NCI-H82 (cell line): ENCODE results near the gene GNAI3.

Source experiments
- DNase-seq: peaks from one replicate; lab custom pipeline; 2025; lab: John Stamatoyannopoulos, UW

GNAI3 gene

DNA sequence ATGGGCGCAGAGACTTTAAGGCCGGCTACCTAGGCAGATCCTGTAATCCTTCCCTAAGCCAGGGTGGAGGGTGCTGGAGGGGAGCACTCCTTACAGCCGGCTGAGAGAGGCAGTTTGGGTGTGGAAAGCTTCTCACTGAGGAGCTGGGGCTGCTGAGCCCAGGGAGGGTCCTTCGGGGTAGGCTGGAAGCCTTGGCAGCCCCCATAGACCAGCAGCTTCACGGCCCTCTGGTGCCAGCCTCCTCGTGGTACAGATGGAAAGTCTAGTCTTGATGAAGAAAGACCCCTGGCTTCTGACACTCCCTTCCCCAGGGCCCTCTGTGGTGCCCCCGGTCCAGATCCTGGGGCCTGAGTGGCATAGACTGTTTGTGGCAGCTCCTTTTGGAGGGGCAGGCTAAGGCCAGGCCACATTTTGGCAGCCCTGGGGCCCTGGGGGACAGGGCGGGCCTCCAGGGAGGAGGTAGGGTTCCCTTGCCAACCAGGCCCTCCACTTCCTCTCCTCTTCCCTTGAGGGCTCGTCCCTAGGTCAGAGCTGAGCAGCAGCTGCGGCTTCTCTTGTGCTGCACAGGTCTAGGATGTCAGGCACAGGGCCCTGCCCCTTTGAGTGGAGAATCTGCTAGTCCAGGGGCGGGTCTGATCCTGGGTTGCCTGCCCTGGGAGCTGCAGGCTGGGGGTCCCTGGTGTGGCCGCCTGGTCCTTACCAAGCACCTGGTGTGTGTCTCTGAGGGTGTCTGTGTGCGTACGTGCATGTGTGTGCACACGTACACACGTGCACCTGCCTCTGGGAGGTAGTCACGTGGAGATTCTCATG is 76.0 kb downstream of the GNAI3 start:
- DNase-seq: peak; percentile 23

DNA sequence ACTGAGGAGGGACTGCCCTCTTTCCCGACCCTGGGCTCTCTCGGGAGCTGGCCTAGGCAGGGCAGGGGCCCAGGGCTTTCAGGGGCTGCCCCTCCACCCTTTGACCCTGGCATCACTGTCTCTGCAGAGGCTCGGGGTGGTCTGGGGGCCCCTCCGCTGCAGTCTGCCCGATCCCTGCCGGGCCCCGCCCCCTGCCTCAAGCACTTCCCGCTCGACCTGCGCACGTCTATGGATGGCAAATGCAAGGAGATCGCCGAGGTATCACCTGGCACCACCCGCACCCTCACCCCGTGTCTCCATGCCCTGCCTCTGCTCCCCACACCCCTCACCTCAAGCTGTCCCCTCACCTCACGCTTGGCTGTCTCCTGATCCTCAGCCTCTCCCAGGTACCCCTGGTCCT is 76.8 kb downstream of the GNAI3 start:
- DNase-seq: no peak

DNA sequence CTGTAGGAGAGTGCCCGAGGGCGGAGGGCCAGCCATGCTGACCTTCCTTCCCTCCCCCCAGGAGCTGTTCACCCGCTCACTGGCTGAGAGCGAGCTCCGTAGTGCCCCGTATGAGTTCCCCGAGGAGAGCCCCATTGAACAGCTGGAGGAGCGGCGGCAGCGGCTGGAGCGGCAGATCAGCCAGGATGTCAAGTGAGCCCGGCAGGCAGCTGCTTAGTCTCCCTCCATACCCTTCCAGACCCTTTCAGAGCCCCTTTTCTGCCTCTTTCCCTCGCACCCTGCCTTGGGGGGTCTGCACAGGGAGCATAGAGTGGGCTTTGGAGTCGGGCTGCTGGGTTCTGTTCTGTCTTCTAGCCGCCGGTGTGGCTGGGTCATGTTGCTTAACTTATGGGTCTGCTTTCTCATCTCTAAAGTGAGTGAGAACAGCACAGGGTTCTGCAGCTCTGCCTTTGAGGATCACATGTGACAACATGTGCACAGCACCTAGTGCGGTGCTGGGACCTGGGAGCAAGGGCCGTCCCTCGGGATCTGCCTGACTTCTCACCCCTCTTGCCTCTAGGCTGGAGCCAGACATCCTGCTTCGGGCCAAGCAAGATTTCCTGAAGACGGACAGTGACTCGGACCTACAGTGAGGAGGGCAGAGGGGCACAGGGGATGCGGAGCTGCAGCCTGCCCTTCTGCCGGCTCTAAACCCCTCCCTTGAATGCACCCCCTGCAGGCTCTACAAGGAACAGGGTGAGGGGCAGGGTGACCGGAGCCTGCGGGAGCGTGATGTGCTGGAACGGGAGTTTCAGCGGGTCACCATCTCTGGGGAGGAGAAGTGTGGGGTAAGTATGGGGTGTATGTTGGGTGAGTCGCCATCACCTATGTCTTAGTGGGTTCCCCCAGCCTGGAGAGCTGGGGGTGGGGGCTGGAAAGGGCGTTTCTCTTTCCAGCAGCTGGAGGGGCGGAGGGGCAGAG is 77.5 kb downstream of the GNAI3 start:
- no peak for DNase-seq

DNA sequence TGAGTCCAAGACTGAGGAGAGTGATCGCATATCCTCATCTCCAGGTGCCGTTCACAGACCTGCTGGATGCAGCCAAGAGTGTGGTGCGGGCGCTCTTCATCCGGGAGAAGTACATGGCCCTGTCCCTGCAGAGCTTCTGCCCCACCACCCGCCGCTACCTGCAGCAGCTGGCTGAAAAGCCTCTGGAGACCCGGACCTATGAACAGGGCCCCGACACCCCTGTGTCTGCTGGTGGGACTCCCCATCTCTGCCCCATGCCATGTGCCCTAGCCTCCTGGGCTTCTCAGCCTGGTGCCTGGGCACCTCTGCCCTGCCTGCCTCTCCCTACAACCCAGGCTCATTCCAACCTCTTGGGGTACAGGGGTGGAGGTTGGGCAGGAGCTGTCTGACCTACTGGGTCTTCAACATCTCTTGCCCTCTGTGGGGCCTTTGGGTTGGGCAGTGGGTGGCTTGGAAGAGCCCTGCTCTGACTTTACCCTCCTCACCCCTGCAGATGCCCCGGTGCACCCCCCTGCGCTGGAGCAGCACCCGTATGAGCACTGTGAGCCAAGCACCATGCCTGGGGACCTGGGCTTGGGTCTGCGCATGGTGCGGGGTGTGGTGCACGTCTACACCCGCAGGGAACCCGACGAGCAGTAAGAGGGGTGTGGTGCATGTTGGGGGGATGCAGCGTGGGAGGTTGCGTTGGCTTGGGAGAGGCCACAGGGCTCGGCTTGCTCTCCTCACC is 78.4 kb downstream of the GNAI3 start:
- DNase-seq: no peak

DNA sequence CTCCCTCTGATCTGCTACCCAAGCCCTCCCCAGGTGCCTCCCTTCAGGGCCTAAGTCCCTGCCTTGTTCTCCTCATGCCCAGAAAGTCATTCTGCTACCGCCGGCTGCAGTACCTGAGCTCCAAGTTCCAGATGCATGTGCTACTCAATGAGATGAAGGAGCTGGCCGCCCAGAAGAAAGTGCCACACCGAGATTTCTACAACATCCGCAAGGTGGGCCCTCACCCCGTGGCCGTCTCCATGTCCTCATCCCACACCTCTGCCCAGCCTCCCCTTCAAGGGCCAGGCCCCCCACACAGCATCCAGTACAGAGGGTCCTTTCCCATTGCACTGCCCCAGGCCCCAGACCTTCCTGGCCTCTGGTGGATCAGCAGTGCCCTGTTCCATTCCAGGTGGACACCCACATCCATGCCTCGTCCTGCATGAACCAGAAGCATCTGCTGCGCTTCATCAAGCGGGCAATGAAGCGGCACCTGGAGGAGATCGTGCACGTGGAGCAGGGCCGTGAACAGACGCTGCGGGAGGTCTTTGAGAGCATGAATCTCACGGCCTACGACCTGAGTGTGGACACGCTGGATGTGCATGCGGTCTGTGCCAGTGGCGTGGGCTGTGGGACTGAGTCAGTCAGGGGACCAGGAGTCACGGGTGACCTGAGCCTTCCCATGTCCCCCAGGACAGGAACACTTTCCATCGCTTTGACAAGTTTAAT is 79.4 kb downstream of the GNAI3 start:
- no peak for DNase-seq

DNA sequence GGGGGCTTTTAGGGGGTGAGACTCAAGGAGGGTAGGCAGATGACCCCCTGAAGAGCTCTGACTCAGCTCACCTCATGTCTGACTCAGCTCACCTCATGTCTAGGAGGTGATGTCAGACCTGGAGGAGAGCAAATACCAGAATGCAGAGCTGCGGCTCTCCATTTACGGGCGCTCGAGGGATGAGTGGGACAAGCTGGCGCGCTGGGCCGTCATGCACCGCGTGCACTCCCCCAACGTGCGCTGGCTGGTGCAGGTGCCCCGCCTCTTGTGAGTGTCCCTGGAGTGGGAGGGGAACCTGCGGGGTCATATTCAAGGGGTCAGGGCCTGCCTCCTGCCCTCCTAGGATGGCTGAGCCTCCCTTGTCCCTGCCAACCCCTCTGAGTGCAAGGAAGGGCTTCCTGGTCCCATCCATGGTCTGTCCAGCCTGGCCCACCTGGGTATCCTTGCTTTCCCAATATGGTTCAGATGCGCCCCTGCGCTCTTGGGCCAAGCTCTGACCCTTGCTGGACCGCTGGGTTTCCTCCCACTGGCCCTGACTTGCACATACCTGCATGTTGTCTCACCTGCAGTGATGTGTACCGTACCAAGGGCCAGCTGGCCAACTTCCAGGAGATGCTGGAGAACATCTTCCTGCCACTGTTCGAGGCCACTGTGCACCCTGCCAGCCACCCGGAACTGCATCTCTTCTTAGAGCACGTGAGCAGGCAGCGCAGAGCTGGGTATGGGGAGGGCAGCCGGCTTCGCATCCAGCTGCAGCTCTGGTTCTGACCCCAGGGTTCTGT is 80.3 kb downstream of the GNAI3 start:
- DNase-seq: no peak

DNA sequence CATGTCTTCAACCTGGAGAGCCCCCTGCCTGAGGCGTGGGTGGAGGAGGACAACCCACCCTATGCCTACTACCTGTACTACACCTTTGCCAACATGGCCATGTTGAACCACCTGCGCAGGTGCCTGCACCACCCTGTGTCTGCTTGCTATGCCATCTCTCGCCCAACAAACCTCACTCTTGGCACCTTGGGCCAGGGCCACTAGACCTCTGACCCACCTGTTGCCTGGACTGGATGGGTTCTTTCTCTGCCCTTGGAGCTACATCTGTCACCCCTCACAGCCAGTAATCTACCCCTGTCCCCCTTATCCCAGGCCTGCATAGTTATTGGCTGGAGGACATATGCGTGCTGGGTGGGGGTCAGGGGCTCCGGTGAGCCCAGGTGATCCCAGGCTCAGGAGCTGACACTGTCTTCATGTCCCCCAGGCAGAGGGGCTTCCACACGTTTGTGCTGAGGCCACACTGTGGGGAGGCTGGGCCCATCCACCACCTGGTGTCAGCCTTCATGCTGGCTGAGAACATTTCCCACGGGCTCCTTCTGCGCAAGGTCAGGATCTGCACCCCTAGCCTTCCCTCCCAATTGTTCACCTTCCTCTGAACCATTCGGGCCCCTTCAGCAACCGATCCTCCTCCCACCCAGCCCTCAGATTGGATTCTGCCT is 81.1 kb downstream of the GNAI3 start:
- no peak for DNase-seq

DNA sequence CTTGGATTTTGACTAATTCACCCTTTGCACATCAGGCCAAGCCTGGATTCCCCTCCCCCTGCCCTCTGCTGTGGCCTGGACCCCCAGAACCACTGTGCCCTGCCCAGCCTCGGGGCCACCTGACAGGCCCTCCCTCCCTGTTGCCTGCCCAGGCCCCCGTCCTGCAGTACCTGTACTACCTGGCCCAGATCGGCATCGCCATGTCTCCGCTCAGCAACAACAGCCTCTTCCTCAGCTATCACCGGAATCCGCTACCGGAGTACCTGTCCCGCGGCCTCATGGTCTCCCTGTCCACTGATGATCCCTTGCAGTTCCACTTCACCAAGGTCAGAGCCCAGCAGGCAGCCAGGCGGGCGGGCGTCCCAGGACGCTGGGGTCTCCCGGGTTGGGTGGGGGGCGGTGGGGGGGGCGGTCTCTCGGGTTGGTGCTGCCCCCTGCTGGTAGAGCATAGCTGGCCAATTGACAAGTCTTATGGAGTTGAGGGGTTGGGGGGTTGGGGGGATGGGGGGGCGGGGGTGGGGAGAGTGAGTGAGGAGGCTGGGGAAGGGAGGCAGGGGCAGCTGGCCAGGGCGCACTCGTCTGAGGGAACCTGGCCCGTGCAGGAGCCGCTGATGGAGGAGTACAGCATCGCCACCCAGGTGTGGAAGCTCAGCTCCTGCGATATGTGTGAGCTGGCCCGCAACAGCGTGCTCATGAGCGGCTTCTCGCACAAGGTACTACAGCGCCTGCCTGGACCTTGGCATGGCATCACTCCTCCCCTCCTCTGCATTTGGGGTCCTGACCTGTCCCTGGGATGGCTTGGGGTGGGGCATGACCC is 81.9 kb downstream of the GNAI3 start:
- peak; percentile 45 for DNase-seq

DNA sequence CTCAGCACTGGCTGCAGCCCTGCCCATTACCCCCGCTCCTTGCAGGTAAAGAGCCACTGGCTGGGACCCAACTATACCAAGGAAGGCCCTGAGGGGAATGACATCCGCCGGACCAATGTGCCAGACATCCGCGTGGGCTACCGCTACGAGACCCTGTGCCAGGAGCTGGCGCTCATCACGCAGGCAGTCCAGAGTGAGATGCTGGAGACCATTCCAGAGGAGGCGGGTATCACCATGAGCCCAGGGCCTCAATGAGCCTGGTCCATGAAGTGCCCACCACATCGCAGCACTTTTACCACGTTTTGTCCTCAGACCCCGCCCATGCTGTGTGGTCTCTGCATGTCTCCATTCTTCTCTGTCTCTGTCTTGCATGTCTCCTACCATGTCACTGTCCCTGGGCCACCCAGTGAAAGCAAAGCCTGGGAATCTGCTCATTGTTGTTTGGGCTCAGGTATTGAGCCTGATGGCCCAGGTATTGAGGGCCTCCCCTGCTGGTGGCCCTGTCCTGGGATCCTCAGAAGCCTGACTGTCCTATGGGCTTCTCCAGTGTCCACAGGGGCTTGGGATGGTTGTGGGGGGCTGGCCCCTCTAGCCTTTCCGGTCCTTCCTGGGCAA is 82.6 kb downstream of the GNAI3 start:
- no peak for DNase-seq

DNA sequence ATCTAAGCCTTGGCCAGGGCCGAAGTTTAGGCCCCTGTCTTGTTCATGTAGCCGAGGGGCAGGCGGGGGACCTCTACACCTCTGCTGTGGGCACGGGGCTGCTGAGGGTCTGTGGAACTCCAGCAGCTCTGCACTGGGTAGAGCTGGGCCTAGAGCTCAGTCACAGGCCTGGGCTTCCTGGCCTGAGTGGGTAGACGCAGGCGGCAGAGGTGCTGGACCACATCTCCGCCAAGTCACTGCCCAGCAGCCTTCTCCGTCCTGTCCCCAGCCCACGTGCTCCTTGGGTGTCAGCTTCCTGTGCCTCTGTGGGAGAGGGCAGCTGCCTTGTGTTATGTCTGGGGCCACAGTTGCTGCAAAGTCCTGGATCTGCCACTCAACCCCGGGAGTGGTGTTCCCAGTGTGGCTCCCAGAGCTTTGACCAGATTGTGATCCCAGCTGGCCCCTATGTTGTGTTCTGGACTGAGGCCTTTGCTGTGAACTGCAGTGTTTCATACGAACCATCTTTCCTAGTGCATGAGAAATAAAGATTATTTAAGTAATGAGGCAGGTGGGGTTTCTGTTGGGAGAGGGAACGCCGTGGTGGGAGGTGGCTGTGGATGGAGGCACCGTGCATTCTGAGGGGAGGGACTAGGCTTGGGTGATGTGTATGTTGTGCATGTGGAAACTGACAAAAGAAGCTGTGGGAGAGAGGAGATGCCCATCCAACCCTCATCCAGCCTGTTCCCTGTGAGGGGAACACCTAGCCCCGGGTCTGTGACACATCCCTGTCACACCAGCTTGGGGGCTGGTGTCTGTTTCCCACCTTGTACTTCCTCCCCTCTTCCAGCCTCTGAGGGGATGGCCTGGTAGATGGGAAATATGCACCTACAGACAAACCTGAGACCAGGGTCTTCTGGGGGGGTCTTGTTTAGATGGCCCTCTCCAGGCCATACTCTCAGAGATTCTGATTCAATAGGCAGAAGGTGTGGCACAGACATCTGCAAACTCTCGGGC is 83.4 kb downstream of the GNAI3 start:
- DNase-seq: no peak

DNA sequence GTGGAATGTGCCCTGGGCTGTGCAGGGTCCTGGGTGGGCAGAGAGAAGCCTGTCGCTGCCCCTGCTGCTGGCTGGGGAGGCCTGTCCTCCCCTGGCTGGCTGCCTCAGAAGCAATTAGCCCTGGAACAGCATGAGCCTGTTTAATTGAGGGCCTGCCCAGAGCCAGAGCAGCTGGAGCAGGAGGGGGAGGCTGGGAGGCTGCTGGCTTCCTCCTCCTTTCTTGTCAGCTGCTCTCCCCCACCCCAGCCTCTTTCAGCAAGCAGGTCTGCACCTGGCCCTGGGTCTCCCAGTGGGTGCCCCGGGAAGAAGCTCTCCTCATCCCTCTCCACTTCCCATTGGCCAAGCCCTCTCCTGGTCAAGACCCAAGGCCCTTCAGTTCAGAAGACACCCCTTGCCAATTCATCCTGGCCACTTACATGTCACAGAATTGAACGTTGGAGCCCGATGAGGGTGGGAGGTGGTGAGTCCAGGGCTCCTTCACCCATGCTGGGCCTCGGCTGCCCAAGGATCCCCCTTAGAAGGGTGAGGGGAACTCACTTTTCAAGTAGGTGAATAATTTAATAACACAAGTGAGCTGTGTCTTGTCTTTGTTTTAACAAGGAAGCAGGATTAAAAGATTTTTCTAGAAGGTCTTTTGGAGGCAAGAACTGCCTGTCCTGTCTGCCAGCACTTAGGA is 84.4 kb downstream of the GNAI3 start:
- DNase-seq: peak; percentile 93

DNA sequence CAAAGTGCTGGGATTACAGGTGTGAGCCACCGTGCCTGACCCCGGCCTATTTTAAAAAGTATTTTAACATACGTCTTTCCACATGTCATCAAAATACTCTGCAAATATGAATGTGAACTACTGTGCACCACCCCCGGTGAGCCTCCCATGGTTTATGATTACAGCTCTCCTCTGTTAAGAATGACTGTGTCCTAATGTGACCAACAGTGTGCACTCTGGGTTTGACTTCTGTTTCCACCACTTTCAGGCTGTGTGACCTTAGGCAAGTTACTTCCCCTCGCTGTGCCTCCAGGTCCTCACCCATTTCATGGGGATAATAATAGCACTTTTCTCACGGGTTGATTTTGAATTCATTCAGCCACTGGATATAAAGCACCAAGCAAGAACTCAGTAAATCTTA is 85.9 kb downstream of the GNAI3 start:
- DNase-seq: no peak

DNA sequence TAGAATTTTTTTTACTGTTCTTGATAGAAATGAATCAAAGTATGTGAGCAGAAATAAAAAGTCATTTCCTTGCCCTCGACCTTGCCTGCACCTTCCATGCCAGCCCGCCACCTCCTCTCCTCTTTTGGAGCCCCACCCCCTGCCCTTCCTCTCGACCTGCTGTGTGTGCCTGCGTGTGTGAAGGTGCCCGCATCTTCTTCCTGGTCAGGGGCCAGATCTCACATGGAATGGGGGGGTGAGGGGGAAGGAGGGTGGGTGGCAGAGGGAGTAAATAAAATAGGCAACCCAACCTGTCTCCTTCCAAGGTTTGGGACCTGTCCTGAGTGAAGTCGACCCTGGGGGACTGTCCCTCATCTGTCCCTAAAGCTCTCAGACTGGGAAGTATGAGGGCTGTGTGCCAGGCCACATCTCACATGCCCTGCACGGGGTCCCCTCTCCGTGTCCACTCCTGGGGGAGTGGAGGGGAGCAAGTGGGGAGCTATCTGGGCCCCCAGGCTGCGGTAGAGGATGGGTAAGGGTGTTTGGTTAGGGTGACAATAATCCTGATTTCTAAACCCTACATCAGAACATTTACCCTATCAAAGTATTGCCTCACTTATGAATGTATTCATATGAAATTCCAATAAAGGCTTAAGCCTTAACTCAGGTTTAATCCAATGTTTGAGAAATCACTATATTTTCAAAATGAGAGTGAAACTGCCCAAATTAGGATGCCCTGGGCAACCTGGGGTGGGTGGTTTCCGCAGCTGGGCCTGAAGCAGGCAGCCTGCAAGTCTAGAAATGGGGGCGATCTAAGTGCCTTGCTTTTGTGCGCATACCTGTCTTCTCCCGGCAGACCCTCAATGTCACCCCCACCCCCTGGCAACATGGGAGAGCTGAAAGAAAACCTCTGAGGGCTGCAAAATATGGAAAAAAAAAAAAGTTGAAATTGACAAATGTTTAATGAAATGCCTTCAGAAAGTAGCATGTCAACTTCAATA is 86.6 kb downstream of the GNAI3 start:
- no peak for DNase-seq

DNA sequence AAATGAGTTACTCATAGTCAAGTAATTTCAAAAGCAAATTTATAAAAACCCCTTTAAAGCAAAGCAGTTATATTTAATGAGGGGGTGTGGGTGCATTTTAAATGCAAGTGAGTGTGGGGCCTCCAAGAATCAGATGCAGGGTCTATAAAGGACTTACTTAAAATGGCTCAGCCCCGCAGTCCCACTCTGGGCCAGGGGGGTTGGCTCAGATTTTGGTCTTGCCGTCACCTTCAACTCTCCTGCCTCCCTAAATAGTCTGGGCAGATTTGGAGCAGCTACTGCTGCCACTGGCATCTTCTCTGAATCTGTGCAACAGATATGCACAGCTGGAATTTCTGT is 87.4 kb downstream of the GNAI3 start:
- no peak for DNase-seq

DNA sequence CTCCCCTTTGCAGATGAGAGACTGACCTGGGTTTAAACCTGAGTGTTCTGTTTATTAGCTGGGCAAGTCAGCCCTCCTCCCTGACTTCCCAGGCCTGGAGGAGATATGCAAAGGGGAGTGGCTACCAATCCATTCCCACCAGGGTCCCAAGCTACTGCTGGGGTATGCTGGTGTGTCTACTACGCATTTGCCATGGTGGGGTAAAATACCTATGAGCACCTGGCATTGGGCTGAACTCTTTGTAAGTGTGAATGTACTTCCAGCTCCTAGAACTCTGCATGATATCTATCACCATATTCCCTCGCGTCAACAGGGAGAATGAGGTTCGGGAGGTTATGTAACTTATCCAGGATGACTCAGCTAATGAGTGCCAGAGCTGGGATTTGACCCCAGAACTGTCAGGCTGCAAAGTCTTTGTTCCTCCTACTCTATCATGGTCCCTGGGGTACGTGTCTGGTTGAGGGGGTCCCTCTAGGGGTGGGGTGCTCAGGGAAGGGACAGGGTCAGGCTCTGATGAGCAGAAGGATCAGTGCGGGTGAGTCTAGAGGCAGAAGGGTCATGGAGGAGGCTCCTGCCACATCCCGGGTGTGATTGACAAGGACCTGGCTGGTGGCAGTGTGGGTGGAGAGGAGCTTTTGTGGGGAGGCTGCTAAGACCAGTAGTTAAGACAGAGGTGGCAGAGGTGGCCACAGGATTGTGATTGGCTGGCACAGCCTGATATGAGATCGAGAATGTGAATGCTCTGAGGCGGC is 88.0 kb downstream of the GNAI3 start:
- DNase-seq: no peak
